Gastrocnemius medialis (tissue), 4 donors: Measurements from ENCODE around the gene ENOX1. TPM values are rescaled to one million over a fixed set of nuclear protein-coding genes. Genes with fewer than 3 reads are reported as not detected.

Source experiments
- ATAC-seq, 2 donors: fragments of 150-250 bp; one replicate each; pipeline ENCODE4 v1.9.1; 2016
- DNase-seq, 2 donors: peaks; one replicate each; pipeline ENCODE4 v3.0.0-alpha.2; 2019
- H3K27ac ChIP-seq, 4 donors: fragments of 200-600 bp; sonication (generic); 1 replicate in 1 of 4; 2 replicates in 3 of 4; pipeline ENCODE4 v1.5.1; 2016 to 2018; ENCODE audit warnings: mild to moderate bottlenecking in 2 of 4, moderate library complexity in 1 of 4
- H3K27me3 ChIP-seq, 3 donors: fragments of 200-600 bp; sonication (generic) in 2 of 3; 1 replicate in 1 of 3; 2 replicates in 2 of 3; pipeline versions ENCODE4 v1.5.1 to v1.6.0; 2016 to 2019; ENCODE audit warnings: mild to moderate bottlenecking in 1 of 3, moderate library complexity in 1 of 3
- H3K36me3 ChIP-seq, 2 donors: fragments of 200-600 bp; sonication (generic) in 1 of 2; one replicate each; pipeline ENCODE4 v1.5.1; 2017 to 2018
- H3K4me1 ChIP-seq, 2 donors: fragments of 200-600 bp; sonication (generic) in 1 of 2; one replicate each; pipeline ENCODE4 v1.5.1; 2016 to 2017; ENCODE audit warnings: mild to moderate bottlenecking in 2 of 2
- H3K4me3 ChIP-seq, 4 donors: fragments of 200-600 bp; sonication (generic) in 3 of 4; 1 replicate in 1 of 4; 2 replicates in 3 of 4; pipeline ENCODE4 v1.5.1; 2016 to 2019; ENCODE audit warnings: mild to moderate bottlenecking in 2 of 4
- H3K9me3 ChIP-seq, 3 donors: fragments of 200-600 bp; sonication (generic) in 2 of 3; 1 replicate in 1 of 3; 2 replicates in 2 of 3; pipeline ENCODE4 v1.5.1; 2016 to 2019
- CTCF ChIP-seq, 5 experiments: fragments of 450-650 bp in 3 of 5; fragments of 200-600 bp in 2 of 5; sonication (generic) in 2 of 5; IDR thresholded peaks in 4 of 5; conservative IDR thresholded peaks in 1 of 5; 1 replicate in 4 of 5; 2 replicates in 1 of 5; pipeline ENCODE4 v1.5.1; 2016 to 2019; ENCODE audit warnings: antibody characterized with exemption in 5 of 5, mild to moderate bottlenecking in 3 of 5, moderate library complexity in 3 of 5
- POLR2A ChIP-seq, 2 donors: fragments of 450-650 bp; IDR thresholded peaks; one replicate each; pipeline ENCODE4 v1.6.1; 2017; ENCODE audit warnings: antibody characterized with exemption in 2 of 2, mild to moderate bottlenecking in 2 of 2, moderate library complexity in 2 of 2
- in situ Hi-C, 4 donors: fragments of 200-750 bp; cut with MboI; loops; one replicate each; pipeline versions ENCODE4 v1.15.0 to v1.8.0; 2017; ENCODE audit warnings: low sequenced_read_pairs in 4 of 4
- intact Hi-C: fragments of 100-400 bp; cut with DNase I; formaldehyde crosslinking; loops from one replicate; pipeline ENCODE4 v1.15.1; 2023; ENCODE audit warnings: low total_unique reads
- total RNA-seq, 4 donors: library from RNA; depleted of rRNA; stranded (reverse); fragments of >200 nt; gene quantifications; one replicate each; pipeline versions ENCODE4 v1.1.0 to v1.2.3, GENCODE V29; 2016

Gene ENOX1
- total RNA-seq, 4 donors from 2014 or later, result 0.46 to 3.5 (median 1.8) TPM

- DNase-seq, result peak; percentile 13 to 19
- Histone ChIP-seq H3K36me3 (no peaks in the 10 kb centered on the region), H3K4me3 (no peak overlapping the region), H3K9me3 (no peaks in the 10 kb centered on the region), H3K4me1 (peaks cover 12 to 17% of the 10 kb centered on the region in 2 donors), H3K27ac (peak overlapping the region; percentile 58 to 78 (median 61)), H3K27me3 (no peaks in the 10 kb centered on the region)
- TF ChIP-seq POLR2A (IDR thresholded peaks at IDR 0.05) (no peak), CTCF (IDR thresholded peaks at IDR 0.05 in 4 of 5, conservative IDR thresholded peaks at IDR 0.05 in 1 of 5) (no peak)
- peak; percentile 100 for ATAC-seq
- intact Hi-C loops (loop anchor here (2.0 to 5.0 kb wide), 2 partner anchors 53 to 58 kb away; no protein-coding TSS in a partner anchor), in situ Hi-C loops (no loop called here)
Observed at GRCh38 chr13:43464578-43465264, 322.1 kb downstream of the ENOX1 start.

GRCh38 chr13:43448605-43449336, 338.0 kb downstream of the ENOX1 start:
- ATAC-seq (no peak), DNase-seq (no peak)
- in situ Hi-C loops, result no loop called here
- intact Hi-C loops, result no loop called here
- Histone ChIP-seq H3K4me1 (no peaks in the 10 kb centered on the region), H3K27ac (no peak overlapping the region), H3K4me3 (no peak overlapping the region), H3K36me3 (no peaks in the 10 kb centered on the region), H3K9me3 (no peaks in the 10 kb centered on the region), H3K27me3 (no peaks in the 10 kb centered on the region)
- TF ChIP-seq CTCF (IDR thresholded peaks at IDR 0.05 in 4 of 5, conservative IDR thresholded peaks at IDR 0.05 in 1 of 5) (no peak), POLR2A (IDR thresholded peaks at IDR 0.05) (no peak)

GRCh38 chr13:43446126-43446525, 340.6 kb downstream of the ENOX1 start:
- no peak for TF ChIP-seq CTCF (IDR thresholded peaks at IDR 0.05 in 4 of 5, conservative IDR thresholded peaks at IDR 0.05 in 1 of 5)
- no peak for TF ChIP-seq POLR2A (IDR thresholded peaks at IDR 0.05)
- no peak for ATAC-seq

GRCh38 chr13:43445668-43446067, 341.1 kb downstream of the ENOX1 start:
- Histone ChIP-seq H3K27me3 (no peaks in the 10 kb centered on the region), H3K4me3 (no peak overlapping the region), H3K4me1 (no peaks in the 10 kb centered on the region), H3K9me3 (no peaks in the 10 kb centered on the region), H3K27ac (no peak overlapping the region), H3K36me3 (no peaks in the 10 kb centered on the region)
- ATAC-seq (no peak), DNase-seq (no peak)
- intact Hi-C loops (no loop called here), in situ Hi-C loops (no loop called here)
- no peak for TF ChIP-seq POLR2A (IDR thresholded peaks at IDR 0.05)
- TF ChIP-seq CTCF (IDR thresholded peaks at IDR 0.05 in 4 of 5, conservative IDR thresholded peaks at IDR 0.05 in 1 of 5), result no peak

More at GRCh38 chr13:43446126-43446525, 340.6 kb downstream of the ENOX1 start:
- H3K27ac ChIP-seq, result no peak overlapping the region
- intact Hi-C loops (no loop called here), in situ Hi-C loops (no loop called here)
- H3K27me3 ChIP-seq, result no peaks in the 10 kb centered on the region
- no peaks in the 10 kb centered on the region for H3K36me3 ChIP-seq
- no peaks in the 10 kb centered on the region for H3K9me3 ChIP-seq
- DNase-seq, result no peak
- no peak overlapping the region for H3K4me3 ChIP-seq
- H3K4me1 ChIP-seq, result no peaks in the 10 kb centered on the region
